ENCODE results near the gene EFCAB9. TPM values are rescaled to one million over a fixed set of nuclear protein-coding genes. Genes with fewer than 3 reads are reported as not detected.

The EFCAB9 gene
- 0.10 TPM in 1 of 2 replicates, not detected in the other for polyA plus RNA-seq (2012; rRNA removed)
- 0.05 TPM in 1 of 2 replicates, not detected in the other for polyA plus RNA-seq (2012; cell fraction: cytosol; rRNA removed)
- polyA plus RNA-seq (2012; cell fraction: nucleus; rRNA removed), result not detected in 2 replicates

- CTCF ChIA-PET, result interaction anchor here (1.7 kb wide), 1 partner anchor 100 kb away, joined by 4 read pairs; no protein-coding TSS in a partner anchor
Observed at GRCh38 chr5:172193872-172194271, at the start of gene EFCAB9. Gene EFCAB9, plus strand, starts transcription at chr5:172194172. Its CDS starts 1 bp downstream, at chr5:172194173.

DNA sequence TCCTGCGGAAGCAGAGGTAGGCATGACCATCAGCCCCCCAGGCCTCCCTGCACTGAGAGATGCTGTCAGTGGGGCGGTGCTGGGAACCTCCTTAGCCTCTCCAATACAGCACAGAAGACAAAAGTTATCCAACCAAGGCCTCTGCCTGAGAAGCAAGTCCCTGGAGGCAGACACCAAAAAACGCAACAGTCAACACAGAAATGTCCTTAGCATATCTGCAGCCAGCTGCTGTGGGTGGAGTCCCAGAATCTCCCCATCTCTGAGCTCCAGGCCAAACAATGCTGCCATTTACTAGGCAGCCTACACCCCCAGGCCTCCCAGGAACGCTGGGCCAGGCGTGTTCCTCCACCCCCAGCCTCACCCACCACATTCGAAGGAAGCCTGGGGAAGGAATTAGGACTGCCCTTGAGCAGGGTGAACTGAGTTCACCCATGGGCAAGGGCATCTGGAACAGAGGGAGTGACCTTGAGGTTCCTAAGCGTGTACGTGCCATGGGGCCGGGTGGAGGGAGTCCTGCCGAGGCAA lies 49.6 kb upstream of the EFCAB9 start:
- no peak overlapping the region for H2AFZ ChIP-seq (ENCODE audit: low read depth)
- no peak overlapping the region for H3K4me3 ChIP-seq (ENCODE audit: low read depth in 2 of 2, low read length in 1 of 2)
- no peak overlapping the region for H3K4me2 ChIP-seq
- 0 out of 2 replicates have a peak, but pooled peaks have one; percentile 13 for TF ChIP-seq GATA2 (CRISPR knock-in tag; IDR thresholded peaks at IDR 0.05)
- no peak for TF ChIP-seq TCF12 (IDR thresholded peaks at IDR 0.05)
- DNase-seq, result peak; percentile 68
- H3K36me3 ChIP-seq (replicated peaks in 1 of 2; ENCODE audit: control insufficient read depth in 1 of 2, insufficient read depth in 2 of 2, low read length in 1 of 2), result no peaks in the 10 kb centered on the region
- ChIA-PET POLR2A (no interaction called here), CTCF (interaction anchor here (0.9 to 1.5 kb wide), 3 partner anchors 42 to 99 kb away, joined by 3 read pairs; no protein-coding TSS in a partner anchor)
- H3K27ac ChIP-seq (ENCODE audit: low read depth in 2 of 2, low read length in 1 of 2), result no peak overlapping the region; a peak in 1 of 4 replicates
- no peaks in the 10 kb centered on the region for H3K9me2 ChIP-seq
- H3K79me2 ChIP-seq (ENCODE audit: insufficient read depth), result peaks cover 11% of the 10 kb centered on the region; the same call in 1 of the 2 replicates
- no peaks in the 10 kb centered on the region for H3K27me3 ChIP-seq (ENCODE audit: insufficient read depth)
- H4K20me1 ChIP-seq (ENCODE audit: insufficient read depth), result peaks cover 14% of the 10 kb centered on the region; the same call in 1 of the 2 replicates
- no peaks in the 10 kb centered on the region for H3K9me3 ChIP-seq
- H3K4me1 ChIP-seq (ENCODE audit: control insufficient read depth in 1 of 2, insufficient read depth in 2 of 2, low read depth in 1 of 2, low read length in 1 of 2), result peaks cover 0 to 33% of the 10 kb centered on the region in 2 experiments; a peak in 1 of 4 replicates
- no peak overlapping the region for H3K9ac ChIP-seq
- 82% methylated on average over 8 of the region's 10 CpGs for WGBS (ENCODE audit: low lambda C conversion rate)
- no peaks in the 10 kb centered on the region for H3F3A ChIP-seq (replicated peaks; ENCODE audit: insufficient read depth)

More at GRCh38 chr5:172193872-172194271, at the start of gene EFCAB9:
- WGBS (ENCODE audit: low lambda C conversion rate), result 73% methylated on average over 6 of the region's 6 CpGs
- Histone ChIP-seq H3K9ac (no peak within 1 kb of the TSS), H3K27me3 (ENCODE audit: insufficient read depth) (no peaks in the 10 kb centered on the region), H3K4me1 (ENCODE audit: control insufficient read depth in 1 of 2, insufficient read depth in 2 of 2, low read depth in 1 of 2, low read length in 1 of 2) (no peaks in the 10 kb centered on the region), H3K36me3 (replicated peaks in 1 of 2; ENCODE audit: control insufficient read depth in 1 of 2, insufficient read depth in 2 of 2, low read length in 1 of 2) (no peaks in the 10 kb centered on the region), H3K27ac (ENCODE audit: low read depth in 2 of 2, low read length in 1 of 2) (no peak within 1 kb of the TSS), H3K9me3 (no peaks in the 10 kb centered on the region), H3K4me3 (ENCODE audit: low read depth in 2 of 2, low read length in 1 of 2) (no peak within 1 kb of the TSS), H3K79me2 (ENCODE audit: insufficient read depth) (no peaks in the 10 kb centered on the region), H2AFZ (ENCODE audit: low read depth) (no peak within 1 kb of the TSS), H3K4me2 (no peak within 1 kb of the TSS), H4K20me1 (ENCODE audit: insufficient read depth) (no peaks in the 10 kb centered on the region), H3F3A (replicated peaks; ENCODE audit: insufficient read depth) (peaks cover 6% of the 10 kb centered on the region), H3K9me2 (no peaks in the 10 kb centered on the region)
- TF ChIP-seq TAF1 (IDR thresholded peaks at IDR 0.05; ENCODE audit: borderline replicate concordance, low read depth, low read length) (no peak), EP300 (IDR thresholded peaks at IDR 0.05; ENCODE audit: borderline replicate concordance in 1 of 2, low read depth in 1 of 2, low read length in 1 of 2) (no peak), RFX5 (IDR thresholded peaks at IDR 0.05; ENCODE audit: low read length) (no peak), SIN3A (IDR thresholded peaks at IDR 0.05; ENCODE audit: borderline replicate concordance, low read depth, low read length) (no peak), FOXM1 (IDR thresholded peaks at IDR 0.05; ENCODE audit: low read depth) (no peak), NRF1 (IDR thresholded peaks at IDR 0.05; ENCODE audit: low read depth, low read length) (no peak), REST (IDR thresholded peaks at IDR 0.05; ENCODE audit: low read depth, low read length) (no peak)
- no peak for DNase-seq
- POLR2A ChIA-PET, result no interaction called here
